Measurements from ENCODE around the gene TMEM184C. TPM values are rescaled to one million over a fixed set of nuclear protein-coding genes. Genes with fewer than 3 reads are reported as not detected.

The TMEM184C gene
- total RNA-seq, 6 donors from 2014 or later, result 10.5 to 34.0 (median 23.5) TPM

- no peaks in the 10 kb centered on the region for H3K27me3 ChIP-seq
- H3K27ac ChIP-seq, result no peak overlapping the region
- DNase-seq (no peak), ATAC-seq (ENCODE audit: low FRiP score in 2 of 2) (no peak)
- H3K36me3 ChIP-seq, result no peaks in the 10 kb centered on the region
- no peak overlapping the region for H3K4me3 ChIP-seq
- no peaks in the 10 kb centered on the region for H3K4me1 ChIP-seq
- H3K9me3 ChIP-seq, result peaks cover 0 to 3% (median 0%) of the 10 kb centered on the region in 4 donors
- TF ChIP-seq POLR2A (IDR thresholded peaks at IDR 0.05) (no peak), POLR2AphosphoS5 (IDR thresholded peaks at IDR 0.05) (no peak), EP300 (IDR thresholded peaks at IDR 0.05) (no peak)
- TF ChIP-seq, protein P1, sequence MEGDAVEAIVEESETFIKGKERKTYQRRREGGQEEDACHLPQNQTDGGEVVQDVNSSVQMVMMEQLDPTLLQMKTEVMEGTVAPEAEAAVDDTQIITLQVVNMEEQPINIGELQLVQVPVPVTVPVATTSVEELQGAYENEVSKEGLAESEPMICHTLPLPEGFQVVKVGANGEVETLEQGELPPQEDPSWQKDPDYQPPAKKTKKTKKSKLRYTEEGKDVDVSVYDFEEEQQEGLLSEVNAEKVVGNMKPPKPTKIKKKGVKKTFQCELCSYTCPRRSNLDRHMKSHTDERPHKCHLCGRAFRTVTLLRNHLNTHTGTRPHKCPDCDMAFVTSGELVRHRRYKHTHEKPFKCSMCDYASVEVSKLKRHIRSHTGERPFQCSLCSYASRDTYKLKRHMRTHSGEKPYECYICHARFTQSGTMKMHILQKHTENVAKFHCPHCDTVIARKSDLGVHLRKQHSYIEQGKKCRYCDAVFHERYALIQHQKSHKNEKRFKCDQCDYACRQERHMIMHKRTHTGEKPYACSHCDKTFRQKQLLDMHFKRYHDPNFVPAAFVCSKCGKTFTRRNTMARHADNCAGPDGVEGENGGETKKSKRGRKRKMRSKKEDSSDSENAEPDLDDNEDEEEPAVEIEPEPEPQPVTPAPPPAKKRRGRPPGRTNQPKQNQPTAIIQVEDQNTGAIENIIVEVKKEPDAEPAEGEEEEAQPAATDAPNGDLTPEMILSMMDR (IDR thresholded peaks at IDR 0.05), result no peak
- WGBS, 2 donors, result 91 to 92% methylated on average over 1 of the region's 1 CpG
Observed at GRCh38 chr4:147583876-147584275, 33.3 kb upstream of the TMEM184C start.

DNA sequence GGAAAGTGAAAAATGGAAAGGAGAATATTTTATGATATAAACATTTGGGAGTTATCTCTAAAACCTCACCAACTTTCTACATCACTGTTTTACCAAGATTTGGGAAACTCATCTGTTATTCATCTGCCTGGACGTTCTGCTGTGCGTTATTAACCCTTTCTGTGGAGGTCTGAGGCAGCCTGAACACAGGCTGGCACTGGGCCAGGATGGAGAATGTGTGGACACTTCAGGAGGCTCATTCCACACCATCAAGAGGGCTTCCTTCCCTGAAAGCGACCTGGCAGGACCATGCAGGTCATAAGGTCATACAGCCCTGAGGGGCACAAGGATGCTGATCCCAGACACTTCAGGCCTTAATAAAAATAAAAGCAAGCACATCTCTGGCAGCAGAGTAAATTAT is 31.2 kb upstream of the TMEM184C start:
- Histone ChIP-seq H3K4me1 (no peaks in the 10 kb centered on the region), H3K27ac (no peak overlapping the region), H3K27me3 (no peaks in the 10 kb centered on the region), H3K36me3 (no peaks in the 10 kb centered on the region), H3K9me3 (peaks cover 0 to 3% (median 0%) of the 10 kb centered on the region in 4 donors), H3K4me3 (no peak overlapping the region)
- no peak for DNase-seq
- TF ChIP-seq EP300 (IDR thresholded peaks at IDR 0.05) (no peak), POLR2AphosphoS5 (IDR thresholded peaks at IDR 0.05) (no peak), POLR2A (IDR thresholded peaks at IDR 0.05) (no peak)
- TF ChIP-seq, protein P1 (IDR thresholded peaks at IDR 0.05), result no peak
- WGBS, 2 donors, result 38 to 39% methylated on average over 3 of the region's 3 CpGs
- no peak for ATAC-seq (ENCODE audit: low FRiP score in 2 of 2)

- no peak for TF ChIP-seq POLR2AphosphoS5 (IDR thresholded peaks at IDR 0.05)
- TF ChIP-seq EP300 (IDR thresholded peaks at IDR 0.05), result no peak
- TF ChIP-seq, protein P1 (IDR thresholded peaks at IDR 0.05), result no peak
- no peak for TF ChIP-seq POLR2A (IDR thresholded peaks at IDR 0.05)
- Histone ChIP-seq H3K27me3 (no peaks in the 10 kb centered on the region), H3K36me3 (no peaks in the 10 kb centered on the region), H3K9me3 (peaks cover 0 to 3% (median 0%) of the 10 kb centered on the region in 4 donors), H3K27ac (no peak overlapping the region), H3K4me3 (no peak overlapping the region), H3K4me1 (no peaks in the 10 kb centered on the region)
- WGBS, 2 donors, result 72 to 79% methylated on average over 4 of the region's 4 CpGs
- DNase-seq (no peak), ATAC-seq (ENCODE audit: low FRiP score in 2 of 2) (no peak)
Observed at GRCh38 chr4:147586637-147587036, 30.6 kb upstream of the TMEM184C start.

GRCh38 chr4:147587041-147587440 is 30.2 kb upstream of the TMEM184C start:
- no peak overlapping the region for H3K4me3 ChIP-seq
- ATAC-seq (ENCODE audit: low FRiP score in 2 of 2) (no peak), DNase-seq (no peak)
- no peaks in the 10 kb centered on the region for H3K4me1 ChIP-seq
- H3K27ac ChIP-seq, result no peak overlapping the region
- 79 to 82% methylated on average over 3 of the region's 3 CpGs for WGBS, 2 donors
- H3K9me3 ChIP-seq, result peaks cover 0 to 3% (median 0%) of the 10 kb centered on the region in 4 donors
- no peak for TF ChIP-seq POLR2A (IDR thresholded peaks at IDR 0.05)
- TF ChIP-seq, protein P1 (IDR thresholded peaks at IDR 0.05), result no peak
- no peak for TF ChIP-seq POLR2AphosphoS5 (IDR thresholded peaks at IDR 0.05)
- TF ChIP-seq EP300 (IDR thresholded peaks at IDR 0.05), result no peak
- H3K27me3 ChIP-seq, result no peaks in the 10 kb centered on the region
- no peaks in the 10 kb centered on the region for H3K36me3 ChIP-seq

GRCh38 chr4:147589586-147589985 is 27.6 kb upstream of the TMEM184C start:
- Histone ChIP-seq H3K4me1 (no peaks in the 10 kb centered on the region), H3K27me3 (no peaks in the 10 kb centered on the region), H3K36me3 (no peaks in the 10 kb centered on the region), H3K27ac (peak overlapping the region in 1 of 4 donors; percentile 17), H3K4me3 (peak overlapping the region in 1 of 4 donors; percentile 5), H3K9me3 (peaks cover 0 to 3% (median 0%) of the 10 kb centered on the region in 4 donors)
- TF ChIP-seq, protein P1 (IDR thresholded peaks at IDR 0.05), result no peak
- TF ChIP-seq POLR2A (IDR thresholded peaks at IDR 0.05) (no peak), EP300 (IDR thresholded peaks at IDR 0.05) (no peak), POLR2AphosphoS5 (IDR thresholded peaks at IDR 0.05) (no peak)
- DNase-seq, result no peak
- WGBS, 2 donors, result 57 to 62% methylated on average over 1 of the region's 1 CpG
- no peak for ATAC-seq (ENCODE audit: low FRiP score in 2 of 2)
